ENCODE measurements around the gene MLH1. TPM values are rescaled to one million over a fixed set of nuclear protein-coding genes. Genes with fewer than 3 reads are reported as not detected.

The MLH1 gene
- total and polyA plus RNA-seq, 2 of the 8 experiments (the other 6 are each of a cell fraction or from before 2014, with no cell fraction given): 36.4 to 47.3 TPM

- TF ChIP-seq PHF8 (conservative IDR thresholded peaks at IDR 0.05; ENCODE audit: low read depth, low read length) (no peak), TBP (IDR thresholded peaks at IDR 0.05; ENCODE audit: low read depth, low read length) (no peak), RXRA (IDR thresholded peaks at IDR 0.05; ENCODE audit: insufficient read depth, low read depth, low read length) (no peak), SIN3A (conservative IDR thresholded peaks at IDR 0.05 in 1 of 2, IDR thresholded peaks at IDR 0.05 in 1 of 2; ENCODE audit: low read depth in 1 of 2, low read length in 2 of 2) (no peak)
Observed at GRCh38 chr3:37082317-37082716, 89.0 kb downstream of the MLH1 start (continued).

Measured in H1 (cell line).